ENCODE results near the gene AQP12A.
"Not testable (repeated sequence)": the region's sequence is repeated elsewhere in the genome, so short reads cannot be mapped to it uniquely, and the experiment has no call there.

Gene AQP12A

DNA sequence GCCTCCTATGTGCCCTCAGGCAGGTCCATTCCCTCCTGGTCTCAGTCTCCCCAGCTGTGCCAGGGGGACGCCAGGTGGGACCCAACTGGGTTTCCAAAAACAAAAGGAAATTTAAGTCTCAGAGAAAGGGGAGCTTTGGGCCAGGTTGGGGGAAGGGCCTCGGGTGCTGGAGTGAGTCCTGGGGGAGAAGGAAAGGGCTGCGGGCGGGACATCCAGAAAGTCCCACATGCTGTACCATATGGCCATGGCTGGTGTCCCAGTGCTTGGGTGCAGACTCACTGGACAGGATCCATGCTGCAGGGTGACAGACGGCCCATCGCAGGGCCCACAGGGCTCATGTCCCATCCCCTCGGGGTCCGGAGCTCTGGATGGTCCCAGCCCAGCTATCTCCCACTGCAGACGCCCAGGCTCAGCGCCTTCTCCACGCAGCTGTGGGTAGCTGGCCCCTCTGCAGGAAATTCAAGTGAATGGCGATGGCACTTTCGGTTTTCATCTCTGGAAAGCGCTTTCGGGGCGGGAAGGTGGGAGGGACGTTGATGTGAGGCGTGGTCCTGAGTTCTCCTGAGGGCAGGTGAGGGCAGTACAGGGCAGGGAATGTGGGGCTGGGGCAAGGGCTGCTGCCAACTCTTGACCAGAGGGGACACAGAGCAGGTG is 1.1 kb upstream of the AQP12A start:
- not testable (repeated sequence) for DNase-seq

GRCh38 chr2:240691075-240691427 is 615 bp upstream of the AQP12A start:
- not testable (repeated sequence) for DNase-seq

- not testable (repeated sequence) for DNase-seq
These were observed 1.2 kb downstream of the AQP12A start for GRCh38 chr2:240692583-240693561.

GRCh38 chr2:240694304-240694703 is 2.6 kb downstream of the AQP12A start:
- not testable (repeated sequence) for DNase-seq

DNA sequence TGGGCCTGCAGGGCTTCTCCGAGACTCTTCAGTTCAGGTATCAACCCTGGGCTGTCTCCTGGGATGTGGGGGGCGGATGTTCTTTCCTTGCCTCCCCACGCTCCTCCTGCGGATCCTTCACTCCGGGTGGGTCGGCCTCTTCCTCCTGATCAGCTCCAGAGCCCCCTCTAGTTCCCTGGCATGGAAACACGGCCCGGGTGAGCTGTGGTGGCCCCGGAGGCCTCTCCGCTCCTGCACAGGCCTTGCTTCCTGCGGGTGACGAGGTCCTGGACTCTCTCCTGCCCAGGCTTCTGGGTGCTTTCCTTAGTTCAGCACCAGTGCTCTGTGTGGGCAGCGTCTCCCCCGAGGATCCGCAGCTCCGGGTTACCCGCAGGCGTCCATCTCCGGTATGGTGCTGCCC is 3.9 kb downstream of the AQP12A start:
- DNase-seq: not testable (repeated sequence)

GRCh38 chr2:240696469-240696868 is 4.8 kb downstream of the AQP12A start:
- DNase-seq: not testable (repeated sequence)

- not testable (repeated sequence) for DNase-seq
These were observed 7.3 kb downstream of the AQP12A start for GRCh38 chr2:240698852-240699561.

- DNase-seq: not testable (repeated sequence)
These were observed 8.2 kb downstream of the AQP12A start for GRCh38 chr2:240699835-240700234.

DNA sequence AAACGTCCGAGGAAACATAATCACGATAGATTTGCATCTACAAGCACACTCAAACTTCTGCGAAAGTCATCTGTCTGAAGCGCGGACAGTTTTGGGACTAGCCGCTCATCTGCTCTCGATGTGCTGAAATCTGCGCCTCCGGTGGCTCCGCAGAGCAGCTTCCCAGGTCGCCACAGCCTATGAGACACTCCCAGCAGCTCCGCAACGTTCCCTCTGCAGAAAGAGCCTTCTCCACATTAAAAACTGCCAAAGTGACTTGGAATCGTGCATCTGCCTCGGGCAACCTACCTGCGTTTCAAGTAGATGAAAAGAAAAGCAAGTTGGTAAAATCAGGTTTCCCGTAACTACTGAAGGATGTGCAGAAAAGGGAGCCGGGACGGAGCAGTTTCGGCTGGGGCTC is 8.9 kb downstream of the AQP12A start:
- DNase-seq: not testable (repeated sequence)

DNA sequence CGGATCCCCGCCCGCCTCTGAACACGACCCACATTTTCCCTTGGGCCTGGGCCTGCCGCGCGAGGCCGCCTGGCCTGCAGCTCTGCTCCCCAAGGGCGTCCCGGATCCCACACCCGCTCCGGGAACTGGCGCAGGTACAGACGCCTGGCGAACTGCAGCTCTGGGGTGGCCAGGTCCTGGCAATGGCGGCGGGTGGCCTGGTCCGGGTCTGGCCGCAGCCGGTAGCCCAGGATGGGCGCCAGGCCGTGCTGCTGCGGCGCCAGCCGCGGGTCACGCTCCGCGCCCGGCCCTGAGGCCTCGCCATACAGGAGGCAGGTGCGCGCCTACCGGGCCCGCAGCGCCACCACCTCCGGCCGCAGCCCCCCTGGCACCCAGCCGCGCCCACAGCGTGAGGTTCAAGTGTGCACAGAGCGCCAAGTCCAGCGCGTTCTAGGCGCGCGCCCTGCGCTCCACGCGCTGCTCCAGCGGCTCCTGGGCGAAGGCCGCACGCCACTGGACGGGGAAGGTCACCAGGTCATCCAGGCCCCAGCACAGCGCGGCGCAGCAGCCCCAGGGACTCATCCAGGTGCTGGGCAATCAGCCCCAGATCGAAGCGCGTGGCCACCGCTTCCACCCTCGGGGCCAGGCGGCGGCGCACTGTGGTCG is 9.5 kb downstream of the AQP12A start:
- no peak for DNase-seq

DNA sequence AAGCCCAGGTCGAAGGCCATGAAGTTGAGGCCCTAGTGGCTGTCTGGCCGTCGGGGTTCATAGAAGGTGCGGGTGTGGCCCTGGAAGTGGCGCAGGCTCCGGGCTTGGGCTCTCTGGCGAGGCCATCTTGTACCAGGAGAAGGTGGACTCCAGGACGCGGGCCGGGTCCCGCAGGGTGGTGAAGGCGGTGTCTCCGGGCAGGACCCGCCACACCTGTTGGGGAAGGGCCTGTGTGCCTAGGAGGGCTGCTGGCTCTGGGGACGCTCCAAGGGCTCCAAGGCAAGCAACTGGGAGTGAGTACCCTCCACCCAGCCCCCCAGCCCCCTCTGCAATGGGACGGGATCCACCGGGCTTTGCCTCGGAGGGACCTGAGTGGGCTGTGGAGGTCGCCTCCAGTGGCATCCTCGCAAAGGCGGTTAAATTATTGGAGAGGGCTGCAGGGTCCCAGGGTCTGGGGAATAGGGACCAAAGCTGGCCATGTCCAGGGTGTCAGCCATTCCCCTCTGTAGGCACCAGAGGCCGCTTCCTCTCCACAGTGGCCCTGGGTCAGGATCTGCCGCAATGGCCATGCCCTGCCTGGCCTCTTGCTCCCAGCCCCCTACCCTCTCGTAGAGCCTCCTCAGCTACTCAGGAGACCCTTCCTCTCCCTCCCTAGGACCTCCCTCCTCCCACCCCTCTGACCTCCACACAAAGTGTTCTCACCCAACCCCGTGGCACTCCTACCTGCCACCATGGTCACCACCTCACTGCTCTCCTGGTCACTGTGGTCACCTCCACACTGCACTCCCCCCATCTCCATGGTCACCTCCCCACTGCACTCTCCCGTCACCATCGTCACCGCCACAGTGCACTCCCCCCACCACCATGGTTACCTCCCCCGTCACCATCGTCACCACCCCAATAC is 10.3 kb downstream of the AQP12A start:
- no peak for DNase-seq

DNA sequence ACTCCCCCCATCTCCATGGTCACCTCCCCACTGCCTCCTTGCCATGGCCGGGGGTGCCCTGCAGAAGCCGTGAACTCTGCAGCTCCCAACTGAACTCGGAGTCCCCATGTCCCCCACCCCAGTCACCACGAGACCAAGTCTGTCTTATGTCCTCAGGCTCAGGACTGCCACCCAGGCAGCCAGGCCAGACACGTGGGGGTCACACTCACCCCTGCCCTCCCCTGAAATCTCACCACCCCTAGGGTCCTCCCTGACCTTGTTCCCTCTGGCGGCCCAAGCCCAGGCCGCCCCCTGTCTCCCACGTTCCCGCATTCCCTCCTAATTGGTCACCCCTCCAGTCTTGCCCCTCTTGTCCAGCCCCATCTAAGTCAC is 11.0 kb downstream of the AQP12A start:
- no peak for DNase-seq

DNA sequence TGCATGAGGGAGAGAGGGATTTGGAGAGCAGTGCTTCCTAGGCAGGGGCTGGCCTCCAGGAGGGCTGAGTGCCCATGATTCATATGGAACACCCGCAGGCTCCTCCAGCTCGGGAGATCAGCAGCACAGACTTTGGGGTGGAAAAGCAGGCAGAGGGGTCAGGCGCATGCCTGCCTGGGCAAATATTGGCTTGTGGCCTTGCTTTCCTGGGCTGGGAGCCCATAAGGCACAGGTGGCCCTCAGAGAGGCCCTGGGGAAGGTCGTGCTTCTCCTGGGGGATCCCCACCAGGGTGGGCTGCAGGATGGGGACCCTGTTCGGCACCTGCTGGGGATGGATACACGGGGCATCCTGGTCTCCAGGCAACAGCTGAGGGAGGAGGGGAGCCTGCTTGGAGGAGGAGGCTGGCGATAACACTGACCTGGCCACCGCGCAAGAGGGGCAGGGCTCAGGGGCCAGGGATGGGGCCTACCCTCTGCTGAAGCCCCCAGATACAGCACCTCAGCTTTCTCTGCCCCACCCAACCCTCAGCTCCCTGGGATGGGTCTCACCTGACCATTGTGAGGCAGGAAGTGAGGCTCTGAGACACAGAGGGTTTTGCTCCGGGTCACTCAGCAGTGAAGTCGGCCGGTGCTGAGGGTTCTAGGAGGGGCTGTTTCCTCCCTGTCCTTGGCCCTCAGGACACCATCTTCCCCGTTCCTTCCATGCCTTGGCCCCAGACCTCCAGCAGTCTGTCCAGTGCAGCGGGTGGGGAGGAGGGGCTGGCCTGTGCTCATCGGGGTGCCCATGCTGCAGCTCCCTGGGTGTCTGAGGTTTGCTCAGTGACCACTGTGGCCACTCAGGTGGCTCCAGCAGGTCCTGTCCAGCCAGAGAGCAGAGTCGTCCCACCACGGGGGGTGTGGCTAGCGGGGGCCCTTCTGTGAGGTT is 12.0 kb downstream of the AQP12A start:
- DNase-seq: no peak

DNA sequence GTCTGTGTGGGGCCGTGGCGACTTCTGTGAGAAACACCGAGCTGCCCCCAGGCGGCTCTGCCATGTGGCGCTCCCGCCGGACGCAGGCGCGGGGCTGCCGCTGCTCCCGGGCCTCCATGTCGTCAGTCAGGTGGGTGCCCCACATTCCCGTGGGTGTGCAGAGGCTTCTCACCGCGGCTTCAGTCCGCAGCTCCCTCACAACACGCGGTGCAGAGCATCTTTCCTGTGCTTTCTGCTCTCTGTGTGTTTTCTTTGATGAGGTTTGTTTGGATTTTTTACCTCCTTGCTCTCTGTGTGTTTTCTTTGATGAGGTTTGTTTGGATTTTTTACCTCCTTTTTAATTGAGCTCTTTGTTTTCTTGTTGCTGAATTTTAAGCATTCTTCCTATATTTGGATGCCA is 13.0 kb downstream of the AQP12A start:
- no peak for DNase-seq

- no peak for DNase-seq
These were observed 13.6 kb downstream of the AQP12A start for GRCh38 chr2:240705204-240705791.

GRCh38 chr2:240707043-240707756 is 15.5 kb downstream of the AQP12A start:
- no peak for DNase-seq

GRCh38 chr2:240707821-240708220 is 16.2 kb downstream of the AQP12A start:
- DNase-seq: no peak

DNA sequence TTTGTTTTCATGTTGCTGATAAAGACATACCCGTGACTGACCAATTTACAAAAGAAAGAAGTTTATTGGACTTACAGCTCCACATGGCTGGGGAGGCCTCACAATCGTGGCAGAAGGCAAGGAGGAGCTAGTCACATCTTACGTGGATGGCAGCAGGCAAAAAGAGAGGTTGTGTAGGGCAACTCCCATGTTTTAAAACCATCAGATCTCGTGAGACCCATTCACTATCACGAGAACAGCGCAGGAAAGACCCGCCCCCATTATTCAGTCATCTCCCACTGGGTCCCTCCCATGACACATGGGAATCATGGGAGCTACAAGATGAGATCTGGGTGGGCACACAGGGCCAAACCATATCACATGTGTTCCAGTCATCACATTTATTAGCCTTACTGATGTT is 16.8 kb downstream of the AQP12A start:
- no peak for DNase-seq

- no peak for DNase-seq
These were observed 19.6 kb downstream of the AQP12A start for GRCh38 chr2:240711296-240711695.

DNA sequence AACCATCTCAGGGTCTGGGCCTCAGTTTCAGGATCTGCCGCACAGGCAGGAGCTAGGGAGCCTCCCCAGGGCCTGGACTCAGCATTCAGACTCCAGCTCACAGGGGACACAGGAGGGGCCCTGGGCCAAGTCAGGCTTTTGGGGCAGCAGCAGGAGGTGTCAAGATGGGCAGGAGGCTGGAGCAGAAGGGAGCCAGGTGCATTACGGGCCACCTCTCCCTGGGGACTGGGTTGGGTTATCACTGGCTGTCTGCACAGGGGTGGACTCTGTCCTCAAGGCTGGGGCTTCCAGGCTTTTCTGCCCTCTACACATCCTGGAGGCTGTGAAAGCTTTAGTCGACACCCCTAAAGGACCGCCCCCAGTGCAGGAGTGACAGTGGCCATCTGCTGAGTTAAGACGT is 20.0 kb downstream of the AQP12A start:
- no peak for DNase-seq

Data from MV-4-11 (cell line).